OCI-LY1 (cell line): ENCODE data around the gene MAML2.

Experiments used
- H2AFZ ChIP-seq: fragments of 200-600 bp; sonication (generic), shearing (Covaris generic); 2 replicates; pipeline ENCODE4 v1.6.0; 2014; ENCODE audit warnings: antibody characterized with exemption, mild to moderate bottlenecking, low read length
- H3F3A ChIP-seq: fragments of 200-600 bp; sonication (generic), shearing (Covaris generic); 2 replicates; pipeline ENCODE4 v1.6.0; 2014; ENCODE audit warnings: mild to moderate bottlenecking, antibody characterized with exemption, low read length, moderate library complexity; ENCODE audit not compliant: insufficient read depth
- H3K27ac ChIP-seq: fragments of 200-600 bp; sonication (generic); 2 replicates; pipeline ENCODE4 v1.5.1; 2014; ENCODE audit warnings: low read length, mixed run types, mild to moderate bottlenecking, low read depth; ENCODE audit not compliant: poor library complexity, severe bottlenecking
- H3K27me3 ChIP-seq: fragments of 200-600 bp; sonication (generic); 2 replicates; pipeline ENCODE4 v1.6.0; 2014; ENCODE audit warnings: antibody characterized with exemption, mild to moderate bottlenecking, low read length, moderate library complexity; ENCODE audit not compliant: insufficient read depth
- H3K36me3 ChIP-seq: fragments of 200-600 bp; sonication (generic); 2 replicates; pipeline ENCODE4 v1.6.1; 2014; ENCODE audit warnings: mild to moderate bottlenecking, antibody characterized with exemption, low read length, moderate library complexity, mixed read lengths; ENCODE audit not compliant: insufficient read depth
- H3K4me1 ChIP-seq: fragments of 200-600 bp; sonication (generic); 2 replicates; pipeline ENCODE4 v1.5.1; 2014; ENCODE audit warnings: mild to moderate bottlenecking, low read length, moderate library complexity; ENCODE audit not compliant: insufficient read depth, severe bottlenecking
- H3K4me2 ChIP-seq: fragments of 200-600 bp; sonication (generic), shearing (Covaris generic); 2 replicates; pipeline ENCODE4 v1.6.1; 2014; ENCODE audit warnings: low read length
- H3K4me3 ChIP-seq: fragments of 200-600 bp; sonication (generic); 2 replicates; pipeline ENCODE4 v1.5.1; 2014; ENCODE audit warnings: low read length, low read depth, mild to moderate bottlenecking, mixed read lengths; ENCODE audit not compliant: poor library complexity, severe bottlenecking
- H3K79me2 ChIP-seq: fragments of 200-600 bp; shearing (Covaris generic); 2 replicates; pipeline ENCODE4 v1.6.1; 2016; ENCODE audit warnings: mixed run types, low read length, mixed read lengths; ENCODE audit not compliant: insufficient read depth
- H3K9ac ChIP-seq: fragments of 200-600 bp; sonication (generic), shearing (Covaris generic); 2 replicates; pipeline ENCODE4 v1.6.1; 2014; ENCODE audit warnings: mild to moderate bottlenecking, low read length, mixed read lengths
- H3K9me2 ChIP-seq: fragments of 200-600 bp; sonication (generic), shearing (Covaris generic); 2 replicates; pipeline ENCODE4 v1.6.1; 2014; ENCODE audit warnings: low read depth, mild to moderate bottlenecking, low read length, mixed read lengths
- H3K9me3 ChIP-seq: fragments of 200-600 bp; shearing (Covaris generic); 2 replicates; pipeline ENCODE4 v1.6.1; 2014; ENCODE audit warnings: low read length, mixed read lengths
- H4K20me1 ChIP-seq: fragments of 200-600 bp; sonication (generic), shearing (Covaris generic); 2 replicates; pipeline ENCODE4 v1.6.0; 2016; ENCODE audit warnings: mild to moderate bottlenecking, low read length; ENCODE audit not compliant: insufficient read depth
- EZH2 ChIP-seq: fragments of 200-600 bp; sonication (generic), shearing (Covaris generic); IDR thresholded peaks from 2 replicates; pipeline ENCODE4 v1.8.0; 2017; ENCODE audit warnings: borderline replicate concordance, mixed run types, mild to moderate bottlenecking, antibody characterized with exemption, low read length, moderate library complexity, mixed read lengths
- TF ChIP-seq, protein P1 (sequence below): fragments of 200-600 bp; sonication (generic), shearing (Covaris generic); IDR thresholded peaks from 2 replicates; pipeline ENCODE4 v1.5.1; 2017; ENCODE audit warnings: mild to moderate bottlenecking, antibody characterized with exemption, low read length, moderate library complexity, mixed read lengths

Gene MAML2

DNA sequence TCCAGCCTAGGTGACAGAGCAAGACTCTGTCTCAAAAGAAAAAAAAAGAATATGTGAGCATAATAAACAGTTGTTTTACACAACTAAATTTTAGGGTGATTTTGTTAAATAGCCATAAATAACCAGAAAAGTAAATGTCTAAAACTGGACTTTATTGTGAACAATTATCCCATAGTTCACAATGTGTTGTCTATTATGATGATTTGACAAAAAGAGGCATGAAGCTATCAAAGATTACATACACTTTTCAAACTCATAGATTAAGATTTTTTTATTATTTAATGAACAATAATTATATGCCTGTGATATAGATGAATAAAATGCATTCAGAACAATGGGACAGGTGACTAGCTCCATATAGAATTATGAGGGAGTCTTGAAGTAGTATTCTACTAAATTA, 392.1 kb downstream of the MAML2 start:
- Histone ChIP-seq H3K36me3 (no peaks in the 10 kb centered on the region), H3K9ac (no peak overlapping the region), H3K27ac (no peak overlapping the region), H4K20me1 (no peaks in the 10 kb centered on the region), H3K4me3 (no peak overlapping the region), H3K9me2 (no peaks in the 10 kb centered on the region), H3K79me2 (no peaks in the 10 kb centered on the region), H2AFZ (no peak overlapping the region), H3K9me3 (peaks cover 1% of the 10 kb centered on the region; the same call in 1 of the 2 replicates), H3K27me3 (no peaks in the 10 kb centered on the region), H3K4me1 (no peaks in the 10 kb centered on the region), H3K4me2 (no peak overlapping the region), H3F3A (no peaks in the 10 kb centered on the region)
- TF ChIP-seq, protein P1, sequence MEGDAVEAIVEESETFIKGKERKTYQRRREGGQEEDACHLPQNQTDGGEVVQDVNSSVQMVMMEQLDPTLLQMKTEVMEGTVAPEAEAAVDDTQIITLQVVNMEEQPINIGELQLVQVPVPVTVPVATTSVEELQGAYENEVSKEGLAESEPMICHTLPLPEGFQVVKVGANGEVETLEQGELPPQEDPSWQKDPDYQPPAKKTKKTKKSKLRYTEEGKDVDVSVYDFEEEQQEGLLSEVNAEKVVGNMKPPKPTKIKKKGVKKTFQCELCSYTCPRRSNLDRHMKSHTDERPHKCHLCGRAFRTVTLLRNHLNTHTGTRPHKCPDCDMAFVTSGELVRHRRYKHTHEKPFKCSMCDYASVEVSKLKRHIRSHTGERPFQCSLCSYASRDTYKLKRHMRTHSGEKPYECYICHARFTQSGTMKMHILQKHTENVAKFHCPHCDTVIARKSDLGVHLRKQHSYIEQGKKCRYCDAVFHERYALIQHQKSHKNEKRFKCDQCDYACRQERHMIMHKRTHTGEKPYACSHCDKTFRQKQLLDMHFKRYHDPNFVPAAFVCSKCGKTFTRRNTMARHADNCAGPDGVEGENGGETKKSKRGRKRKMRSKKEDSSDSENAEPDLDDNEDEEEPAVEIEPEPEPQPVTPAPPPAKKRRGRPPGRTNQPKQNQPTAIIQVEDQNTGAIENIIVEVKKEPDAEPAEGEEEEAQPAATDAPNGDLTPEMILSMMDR = no peak
- no peak for TF ChIP-seq EZH2

DNA sequence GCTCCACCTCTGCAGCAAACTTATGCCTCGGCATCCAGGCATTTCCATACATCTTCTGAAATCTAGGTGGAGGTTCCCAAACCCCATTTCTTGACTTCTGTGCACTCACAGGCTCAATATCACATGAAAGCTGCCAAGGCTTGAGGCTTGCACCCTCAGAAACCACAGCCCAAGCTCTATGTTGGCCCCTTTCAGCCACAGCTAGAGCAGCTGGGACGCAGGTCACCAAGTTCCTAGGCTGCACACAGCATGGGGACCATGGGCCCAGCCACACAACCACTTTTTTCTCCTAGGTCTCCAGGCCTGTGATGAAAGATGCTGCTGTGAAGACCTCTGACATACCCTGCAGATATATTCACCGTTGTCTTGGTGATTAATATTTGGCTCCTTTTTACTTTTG, 394.4 kb downstream of the MAML2 start:
- no peak for TF ChIP-seq EZH2
- TF ChIP-seq, protein P1 = no peak
- Histone ChIP-seq H3K27ac (no peak overlapping the region), H3K4me2 (no peak overlapping the region), H3K4me3 (no peak overlapping the region), H3K9me3 (peaks cover 13% of the 10 kb centered on the region), H3K9me2 (no peaks in the 10 kb centered on the region), H4K20me1 (no peaks in the 10 kb centered on the region), H3K36me3 (no peaks in the 10 kb centered on the region), H3K27me3 (no peaks in the 10 kb centered on the region), H3K79me2 (no peaks in the 10 kb centered on the region), H2AFZ (no peak overlapping the region), H3K9ac (no peak overlapping the region), H3K4me1 (no peaks in the 10 kb centered on the region), H3F3A (no peaks in the 10 kb centered on the region)

DNA sequence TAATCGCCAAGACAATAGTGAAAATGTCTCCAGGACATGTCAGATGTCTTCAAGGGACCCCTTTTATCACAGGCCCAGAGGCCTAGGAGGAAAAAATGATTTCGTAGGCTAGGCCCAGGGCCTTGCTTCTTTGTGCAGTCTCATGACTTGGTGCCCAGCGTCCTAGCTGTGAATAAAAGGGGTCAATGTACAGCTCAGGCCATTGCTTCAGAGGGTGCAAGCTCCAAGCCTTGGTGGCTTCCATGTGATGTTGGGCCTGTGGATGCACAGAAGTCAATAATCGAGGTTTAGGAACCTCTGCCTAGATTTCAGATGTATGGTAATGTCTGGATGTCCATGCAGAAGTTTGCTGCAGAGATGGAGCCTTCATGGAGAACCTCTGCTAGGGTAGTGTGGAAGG, 398.4 kb downstream of the MAML2 start:
- H3K36me3 ChIP-seq = no peaks in the 10 kb centered on the region
- H3K9ac ChIP-seq = no peak overlapping the region
- H3K9me2 ChIP-seq = no peaks in the 10 kb centered on the region
- peaks cover 13% of the 10 kb centered on the region for H3K9me3 ChIP-seq
- H3K4me2 ChIP-seq = no peak overlapping the region
- no peak overlapping the region for H3K4me3 ChIP-seq
- H2AFZ ChIP-seq = no peak overlapping the region
- no peaks in the 10 kb centered on the region for H4K20me1 ChIP-seq
- no peaks in the 10 kb centered on the region for H3K4me1 ChIP-seq
- H3F3A ChIP-seq = no peaks in the 10 kb centered on the region
- H3K79me2 ChIP-seq = no peaks in the 10 kb centered on the region
- no peak overlapping the region for H3K27ac ChIP-seq
- H3K27me3 ChIP-seq = no peaks in the 10 kb centered on the region
- no peak for TF ChIP-seq EZH2
- TF ChIP-seq, protein P1 = no peak
